GM23338 (cell line): ENCODE data around the gene SDF2L1. TPM values are rescaled to one million over a fixed set of nuclear protein-coding genes. Genes with fewer than 3 reads are reported as not detected.

Experiments used
- ATAC-seq: fragments of 200-7000 bp; cut with Tn5 transposase; 3 replicates; pipeline ENCODE4 v1.9.1; 2020
- DNase-seq: peaks from one replicate; pipeline ENCODE4 v3.0.0-alpha.2; 2015; ENCODE audit warnings: low spot score
- H2AFZ ChIP-seq: fragments of 200-600 bp; sonication (generic); 2 replicates; pipeline ENCODE4 v1.8.0; 2016; ENCODE audit warnings: antibody characterized with exemption, mild to moderate bottlenecking, moderate library complexity
- H3F3A ChIP-seq: fragments of 200-600 bp; sonication (generic); replicated peaks from 2 replicates; pipeline ENCODE4 v1.8.0; 2017; ENCODE audit warnings: antibody characterized with exemption, mixed run types, low read depth
- H3K27ac ChIP-seq: fragments of 200-600 bp; sonication (generic); 2 replicates; pipeline ENCODE4 v1.6.1; 2016; ENCODE audit warnings: low read depth
- H3K27me3 ChIP-seq: fragments of 200-600 bp; sonication (generic); 2 replicates; pipeline ENCODE4 v1.8.0; 2016; ENCODE audit warnings: mild to moderate bottlenecking, mixed run types, moderate library complexity; ENCODE audit not compliant: insufficient read depth
- H3K36me3 ChIP-seq: fragments of 200-600 bp; sonication (generic); 2 replicates; pipeline ENCODE4 v1.8.0; 2016; ENCODE audit warnings: mild to moderate bottlenecking; ENCODE audit not compliant: insufficient read depth
- H3K4me1 ChIP-seq: fragments of 200-600 bp; sonication (generic); 2 replicates; pipeline ENCODE4 v1.8.0; 2016; ENCODE audit warnings: mild to moderate bottlenecking, moderate library complexity; ENCODE audit not compliant: insufficient read depth
- H3K4me2 ChIP-seq: fragments of 200-600 bp; sonication (generic); 2 replicates; pipeline ENCODE4 v1.7.1; 2017; ENCODE audit warnings: mixed run types
- H3K4me3 ChIP-seq: fragments of 200-600 bp; sonication (generic); 2 replicates; pipeline ENCODE4 v1.6.1; 2016; ENCODE audit warnings: mixed run types
- H3K79me2 ChIP-seq: fragments of 200-600 bp; sonication (generic); replicated peaks from 2 replicates; pipeline ENCODE4 v1.8.0; 2017; ENCODE audit warnings: mild to moderate bottlenecking; ENCODE audit not compliant: insufficient read depth
- H3K9me2 ChIP-seq: fragments of 200-600 bp; sonication (generic); 2 replicates; pipeline ENCODE4 v1.8.0; 2017; ENCODE audit not compliant: insufficient read depth
- H4K20me1 ChIP-seq: fragments of 200-600 bp; sonication (generic); replicated peaks from 2 replicates; pipeline ENCODE4 v1.8.0; 2017; ENCODE audit warnings: mild to moderate bottlenecking; ENCODE audit not compliant: insufficient read depth
- H3K27ac Mint-ChIP-seq: 2 replicates; pipeline ENCODE4 v1.8.0; 2020; ENCODE audit warnings: inconsistent platforms, mild to moderate bottlenecking, moderate library complexity, mixed read lengths
- H3K27me3 Mint-ChIP-seq: 3 replicates; pipeline ENCODE4 v1.8.0; 2022; ENCODE audit warnings: low read depth, mild to moderate bottlenecking, moderate library complexity, mixed read lengths, inconsistent platforms; ENCODE audit not compliant: insufficient read depth, poor library complexity
- H3K36me3 Mint-ChIP-seq: 3 replicates; pipeline ENCODE4 v1.8.0; 2021; ENCODE audit warnings: low read depth, mild to moderate bottlenecking, inconsistent platforms, moderate library complexity, mixed read lengths
- H3K4me1 Mint-ChIP-seq: 3 replicates; pipeline ENCODE4 v1.8.0; 2020; ENCODE audit warnings: mild to moderate bottlenecking, inconsistent platforms, mixed read lengths
- H3K4me3 Mint-ChIP-seq: 3 replicates; pipeline ENCODE4 v1.8.0; 2021; ENCODE audit warnings: moderate library complexity, mild to moderate bottlenecking, inconsistent platforms, mixed read lengths
- H3K9me3 Mint-ChIP-seq: 3 replicates; pipeline ENCODE4 v1.8.0; 2020; ENCODE audit warnings: moderate library complexity, mild to moderate bottlenecking, inconsistent platforms, mixed read lengths
- NANOG ChIP-seq: IDR thresholded peaks from 2 replicates; pipeline ENCODE4 v1.6.1; 2016; ENCODE audit warnings: antibody characterized with exemption, borderline replicate concordance
- ZNF114 ChIP-seq: fragments of 250-450 bp; sonication (Bioruptor Pico); IDR thresholded peaks from 2 replicates; pipeline ENCODE4 v1.5.0; 2020; ENCODE audit warnings: mild to moderate bottlenecking, moderate library complexity
- ZNF331 ChIP-seq: fragments of 250-450 bp; sonication (Bioruptor Pico); IDR thresholded peaks from 2 replicates; pipeline ENCODE4 v1.5.0; 2020; ENCODE audit warnings: low read depth, mild to moderate bottlenecking, moderate library complexity
- polyA plus RNA-seq: library from polyadenylated mRNA; unstranded; fragments of >200 nt; fragmentation: Nextera tagmentation; extraction: Ambion mirVana; gene quantifications from 2 replicates; pipeline ENCODE4 v1.2.1, GENCODE V29; 2016
- total RNA-seq: library from RNA; depleted of rRNA; stranded (reverse); fragments of >200 nt; shearing (Covaris generic); gene quantifications from 2 replicates; pipeline ENCODE4 v1.2.3, GENCODE V29; 2014
- TF ChIP-seq, protein P1 (sequence below): IDR thresholded peaks from 2 replicates; pipeline ENCODE4 v1.6.1; 2016; ENCODE audit warnings: antibody characterized with exemption
- TF ChIP-seq, protein P2 (sequence below): fragments of 250-450 bp; sonication (Bioruptor Pico); IDR thresholded peaks from 2 replicates; pipeline ENCODE4 v1.5.0; 2020; ENCODE audit warnings: mild to moderate bottlenecking, moderate library complexity

SDF2L1 gene
- total and polyA plus RNA-seq, 2 experiments from 2014 or later = 62.3 to 72.7 TPM

- Histone ChIP-seq H3F3A (no peaks in the 10 kb centered on the region), H3K4me1 (no peaks in the 10 kb centered on the region), H4K20me1 (no peaks in the 10 kb centered on the region), H3K9me2 (no peaks in the 10 kb centered on the region), H3K4me2 (no peak overlapping the region), H3K27ac (no peak overlapping the region), H3K36me3 (no peaks in the 10 kb centered on the region), H3K27me3 (no peaks in the 10 kb centered on the region), H3K79me2 (no peaks in the 10 kb centered on the region), H2AFZ (no peak overlapping the region), H3K4me3 (no peak overlapping the region)
- H3K27ac Mint-ChIP-seq = no peak overlapping the region
- no peak for ATAC-seq
- no peak overlapping the region for H3K4me3 Mint-ChIP-seq
- peaks cover 19% of the 10 kb centered on the region for H3K27me3 Mint-ChIP-seq
- no peak for DNase-seq
- H3K4me1 Mint-ChIP-seq = no peaks in the 10 kb centered on the region
- peaks cover 5% of the 10 kb centered on the region; the same call in 1 of the 3 replicates for H3K9me3 Mint-ChIP-seq
- H3K36me3 Mint-ChIP-seq = no peaks in the 10 kb centered on the region
- TF ChIP-seq ZNF331 (CRISPR knock-in tag) = no peak
- TF ChIP-seq, protein P1, sequence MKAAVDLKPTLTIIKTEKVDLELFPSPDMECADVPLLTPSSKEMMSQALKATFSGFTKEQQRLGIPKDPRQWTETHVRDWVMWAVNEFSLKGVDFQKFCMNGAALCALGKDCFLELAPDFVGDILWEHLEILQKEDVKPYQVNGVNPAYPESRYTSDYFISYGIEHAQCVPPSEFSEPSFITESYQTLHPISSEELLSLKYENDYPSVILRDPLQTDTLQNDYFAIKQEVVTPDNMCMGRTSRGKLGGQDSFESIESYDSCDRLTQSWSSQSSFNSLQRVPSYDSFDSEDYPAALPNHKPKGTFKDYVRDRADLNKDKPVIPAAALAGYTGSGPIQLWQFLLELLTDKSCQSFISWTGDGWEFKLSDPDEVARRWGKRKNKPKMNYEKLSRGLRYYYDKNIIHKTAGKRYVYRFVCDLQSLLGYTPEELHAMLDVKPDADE = no peak
- no peak for TF ChIP-seq NANOG
- TF ChIP-seq, protein P2, sequence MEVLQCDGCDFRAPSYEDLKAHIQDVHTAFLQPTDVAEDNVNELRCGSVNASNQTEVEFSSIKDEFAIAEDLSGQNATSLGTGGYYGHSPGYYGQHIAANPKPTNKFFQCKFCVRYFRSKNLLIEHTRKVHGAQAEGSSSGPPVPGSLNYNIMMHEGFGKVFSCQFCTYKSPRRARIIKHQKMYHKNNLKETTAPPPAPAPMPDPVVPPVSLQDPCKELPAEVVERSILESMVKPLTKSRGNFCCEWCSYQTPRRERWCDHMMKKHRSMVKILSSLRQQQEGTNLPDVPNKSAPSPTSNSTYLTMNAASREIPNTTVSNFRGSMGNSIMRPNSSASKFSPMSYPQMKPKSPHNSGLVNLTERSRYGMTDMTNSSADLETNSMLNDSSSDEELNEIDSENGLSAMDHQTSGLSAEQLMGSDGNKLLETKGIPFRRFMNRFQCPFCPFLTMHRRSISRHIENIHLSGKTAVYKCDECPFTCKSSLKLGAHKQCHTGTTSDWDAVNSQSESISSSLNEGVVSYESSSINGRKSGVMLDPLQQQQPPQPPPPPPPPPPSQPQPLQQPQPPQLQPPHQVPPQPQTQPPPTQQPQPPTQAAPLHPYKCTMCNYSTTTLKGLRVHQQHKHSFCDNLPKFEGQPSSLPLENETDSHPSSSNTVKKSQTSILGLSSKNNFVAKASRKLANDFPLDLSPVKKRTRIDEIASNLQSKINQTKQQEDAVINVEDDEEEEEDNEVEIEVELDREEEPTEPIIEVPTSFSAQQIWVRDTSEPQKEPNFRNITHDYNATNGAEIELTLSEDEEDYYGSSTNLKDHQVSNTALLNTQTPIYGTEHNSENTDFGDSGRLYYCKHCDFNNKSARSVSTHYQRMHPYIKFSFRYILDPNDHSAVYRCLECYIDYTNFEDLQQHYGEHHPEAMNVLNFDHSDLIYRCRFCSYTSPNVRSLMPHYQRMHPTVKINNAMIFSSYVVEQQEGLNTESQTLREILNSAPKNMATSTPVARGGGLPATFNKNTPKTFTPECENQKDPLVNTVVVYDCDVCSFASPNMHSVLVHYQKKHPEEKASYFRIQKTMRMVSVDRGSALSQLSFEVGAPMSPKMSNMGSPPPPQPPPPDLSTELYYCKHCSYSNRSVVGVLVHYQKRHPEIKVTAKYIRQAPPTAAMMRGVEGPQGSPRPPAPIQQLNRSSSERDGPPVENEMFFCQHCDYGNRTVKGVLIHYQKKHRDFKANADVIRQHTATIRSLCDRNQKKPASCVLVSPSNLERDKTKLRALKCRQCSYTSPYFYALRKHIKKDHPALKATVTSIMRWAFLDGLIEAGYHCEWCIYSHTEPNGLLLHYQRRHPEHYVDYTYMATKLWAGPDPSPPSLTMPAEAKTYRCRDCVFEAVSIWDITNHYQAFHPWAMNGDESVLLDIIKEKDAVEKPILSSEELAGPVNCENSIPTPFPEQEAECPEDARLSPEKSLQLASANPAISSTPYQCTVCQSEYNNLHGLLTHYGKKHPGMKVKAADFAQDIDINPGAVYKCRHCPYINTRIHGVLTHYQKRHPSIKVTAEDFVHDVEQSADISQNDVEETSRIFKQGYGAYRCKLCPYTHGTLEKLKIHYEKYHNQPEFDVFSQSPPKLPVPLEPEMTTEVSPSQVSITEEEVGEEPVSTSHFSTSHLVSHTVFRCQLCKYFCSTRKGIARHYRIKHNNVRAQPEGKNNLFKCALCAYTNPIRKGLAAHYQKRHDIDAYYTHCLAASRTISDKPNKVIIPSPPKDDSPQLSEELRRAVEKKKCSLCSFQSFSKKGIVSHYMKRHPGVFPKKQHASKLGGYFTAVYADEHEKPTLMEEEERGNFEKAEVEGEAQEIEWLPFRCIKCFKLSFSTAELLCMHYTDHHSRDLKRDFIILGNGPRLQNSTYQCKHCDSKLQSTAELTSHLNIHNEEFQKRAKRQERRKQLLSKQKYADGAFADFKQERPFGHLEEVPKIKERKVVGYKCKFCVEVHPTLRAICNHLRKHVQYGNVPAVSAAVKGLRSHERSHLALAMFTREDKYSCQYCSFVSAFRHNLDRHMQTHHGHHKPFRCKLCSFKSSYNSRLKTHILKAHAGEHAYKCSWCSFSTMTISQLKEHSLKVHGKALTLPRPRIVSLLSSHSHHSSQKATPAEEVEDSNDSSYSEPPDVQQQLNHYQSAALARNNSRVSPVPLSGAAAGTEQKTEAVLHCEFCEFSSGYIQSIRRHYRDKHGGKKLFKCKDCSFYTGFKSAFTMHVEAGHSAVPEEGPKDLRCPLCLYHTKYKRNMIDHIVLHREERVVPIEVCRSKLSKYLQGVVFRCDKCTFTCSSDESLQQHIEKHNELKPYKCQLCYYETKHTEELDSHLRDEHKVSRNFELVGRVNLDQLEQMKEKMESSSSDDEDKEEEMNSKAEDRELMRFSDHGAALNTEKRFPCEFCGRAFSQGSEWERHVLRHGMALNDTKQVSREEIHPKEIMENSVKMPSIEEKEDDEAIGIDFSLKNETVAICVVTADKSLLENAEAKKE (CRISPR knock-in tag) = no peak
- no peak for TF ChIP-seq ZNF114 (CRISPR knock-in tag)
These were observed 7.3 kb upstream of the SDF2L1 start for GRCh38 chr22:21634844-21635243.
